B cell (primary cell): ENCODE results near the gene IMMP2L.

Experiments
- CTCF ChIP-seq: fragments of 200-600 bp; IDR thresholded peaks from one replicate; pipeline ENCODE4 v1.8.0; 2022; ENCODE audit warnings: antibody characterized with exemption, mild to moderate bottlenecking
- EZH2 ChIP-seq: IDR thresholded peaks from 2 replicates; pipeline ENCODE4 v1.6.1; 2012; ENCODE audit warnings: borderline replicate concordance, low read depth, mild to moderate bottlenecking, moderate library complexity, low read length; ENCODE audit not compliant: insufficient read depth, poor library complexity, severe bottlenecking

DNA sequence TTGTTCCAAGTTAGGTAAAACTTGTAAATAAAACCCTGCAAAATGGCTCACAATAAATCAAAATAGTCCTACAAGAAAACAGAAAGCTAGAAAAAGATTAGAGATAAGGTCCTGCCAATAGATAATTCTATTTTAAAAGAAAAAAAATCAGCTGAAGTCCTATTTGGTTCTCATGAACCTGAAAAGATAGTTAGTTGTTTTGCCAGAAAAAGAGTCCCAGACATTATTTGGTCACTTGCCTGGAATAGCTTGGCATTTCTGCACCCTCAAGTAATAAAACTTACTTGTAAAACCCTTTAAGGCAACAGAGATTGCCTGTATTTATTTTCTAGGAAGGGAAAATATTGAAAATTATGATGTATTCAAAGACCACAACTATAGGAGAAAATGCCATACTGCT is 423.7 kb downstream of the IMMP2L start:
- TF ChIP-seq CTCF (no peak), EZH2 (no peak)
